ENCODE measurements around the gene MRRF. TPM values are rescaled to one million over a fixed set of nuclear protein-coding genes. Genes with fewer than 3 reads are reported as not detected.

Gene MRRF
- total RNA-seq, 4 donors from 2014 or later: 23.5 to 44.7 (median 38.9) TPM

DNA sequence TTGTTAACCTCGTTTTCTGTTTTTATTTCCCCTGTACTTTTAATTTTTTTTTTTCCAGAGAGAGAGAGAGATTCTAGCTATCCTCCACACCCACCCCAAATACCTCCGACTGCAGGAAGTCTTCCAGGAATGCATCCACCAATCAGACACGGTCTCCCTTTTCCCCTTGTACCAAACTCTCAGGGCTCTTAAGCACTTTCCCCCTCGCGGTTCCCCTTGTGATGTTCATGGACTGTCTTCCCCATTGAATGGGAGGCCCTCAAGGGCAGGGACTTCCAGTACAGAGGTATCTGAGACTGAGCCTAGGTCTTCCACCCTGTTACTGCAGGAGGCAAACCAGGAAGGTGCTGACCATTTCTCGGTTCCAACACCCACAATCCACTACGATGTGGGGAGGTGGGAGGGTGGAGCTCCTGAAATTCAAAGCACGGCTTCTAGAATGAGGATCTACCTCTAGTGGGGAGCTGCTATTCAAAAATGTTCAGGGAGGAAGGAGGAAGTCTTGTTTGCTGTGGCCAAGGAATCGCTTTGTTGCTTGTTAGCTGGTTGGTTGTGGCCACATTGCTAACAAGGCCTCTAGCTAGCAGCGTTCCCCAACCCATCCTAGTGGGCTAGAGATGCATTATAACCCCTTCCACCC is 68.6 kb downstream of the MRRF start:
- Histone ChIP-seq H3K9me3 (no peaks in the 10 kb centered on the region), H3K4me1 (no peaks in the 10 kb centered on the region), H3K4me3 (no peak overlapping the region), H3K27ac (no peak overlapping the region), H3K36me3 (no peaks in the 10 kb centered on the region), H3K27me3 (no peaks in the 10 kb centered on the region)
- intact Hi-C loops (cut with DNase I; ENCODE audit: low total_unique reads): no loop called here
- no peak for TF ChIP-seq POLR2A (IDR thresholded peaks at IDR 0.05)
- no peak for TF ChIP-seq CTCF (IDR thresholded peaks at IDR 0.05)
- no peak for DNase-seq

GRCh38 chr9:122334916-122335315 is 70.2 kb downstream of the MRRF start:
- H3K4me1 ChIP-seq: no peaks in the 10 kb centered on the region
- H3K9me3 ChIP-seq: no peaks in the 10 kb centered on the region
- H3K4me3 ChIP-seq: no peak overlapping the region
- intact Hi-C loops (cut with DNase I; ENCODE audit: low total_unique reads): no loop called here
- H3K36me3 ChIP-seq: no peaks in the 10 kb centered on the region
- TF ChIP-seq CTCF (IDR thresholded peaks at IDR 0.05) (no peak), POLR2A (IDR thresholded peaks at IDR 0.05) (no peak)
- H3K27ac ChIP-seq: no peak overlapping the region
- H3K27me3 ChIP-seq: no peaks in the 10 kb centered on the region
- no peak for DNase-seq

- intact Hi-C loops (cut with DNase I; ENCODE audit: low total_unique reads): no loop called here
These were observed 71.5 kb downstream of the MRRF start for GRCh38 chr9:122336189-122336588.

DNA sequence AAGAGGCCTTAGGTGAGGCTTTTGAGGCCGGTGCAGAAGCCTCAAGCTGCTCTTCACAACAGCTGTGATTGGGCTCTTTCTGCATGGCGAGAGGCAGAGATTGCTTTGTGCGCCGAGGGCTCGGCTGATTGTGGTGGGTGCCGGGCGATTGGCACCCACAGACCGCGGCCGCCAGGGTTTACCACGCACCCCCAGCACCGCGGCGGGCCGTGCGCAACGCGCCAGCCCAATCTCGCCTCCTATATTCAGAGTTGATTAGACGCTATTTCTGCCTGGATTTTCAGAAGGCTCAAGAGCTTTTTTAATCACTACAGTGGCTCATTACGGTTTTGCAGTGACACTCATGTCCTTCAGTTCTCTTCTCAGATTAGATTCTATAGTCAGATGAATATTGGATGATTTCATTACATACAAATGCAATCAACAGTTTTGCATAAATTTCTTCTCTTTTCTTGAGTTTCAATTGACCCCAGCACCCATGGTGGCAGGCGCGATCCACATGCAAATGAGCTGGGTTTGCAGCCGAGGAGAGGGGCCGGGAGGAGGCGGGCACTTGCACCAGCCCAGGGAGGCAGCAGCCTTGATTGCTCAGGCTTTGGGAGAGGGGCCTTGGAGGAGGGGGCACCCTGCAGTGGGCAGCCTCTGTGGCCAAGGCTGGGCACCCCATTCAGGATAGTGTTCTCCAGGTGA is 72.3 kb downstream of the MRRF start:
- TF ChIP-seq POLR2A (IDR thresholded peaks at IDR 0.05) (no peak), CTCF (IDR thresholded peaks at IDR 0.05) (no peak)
- intact Hi-C loops (cut with DNase I; ENCODE audit: low total_unique reads): no loop called here

More at GRCh38 chr9:122336189-122336588, 71.5 kb downstream of the MRRF start:
- Histone ChIP-seq H3K27me3 (no peaks in the 10 kb centered on the region), H3K27ac (no peak overlapping the region), H3K4me1 (no peaks in the 10 kb centered on the region), H3K36me3 (no peaks in the 10 kb centered on the region), H3K9me3 (no peaks in the 10 kb centered on the region), H3K4me3 (no peak overlapping the region)
- TF ChIP-seq CTCF (IDR thresholded peaks at IDR 0.05) (no peak), POLR2A (IDR thresholded peaks at IDR 0.05) (no peak)
- DNase-seq: no peak

GRCh38 chr9:122337556-122337929 is 72.9 kb downstream of the MRRF start:
- intact Hi-C loops (cut with DNase I; ENCODE audit: low total_unique reads): no loop called here
- H3K4me3 ChIP-seq: no peak overlapping the region
- no peaks in the 10 kb centered on the region for H3K27me3 ChIP-seq
- no peaks in the 10 kb centered on the region for H3K4me1 ChIP-seq
- no peak overlapping the region for H3K27ac ChIP-seq
- no peaks in the 10 kb centered on the region for H3K36me3 ChIP-seq
- no peaks in the 10 kb centered on the region for H3K9me3 ChIP-seq
- no peak for DNase-seq
- no peak for TF ChIP-seq POLR2A (IDR thresholded peaks at IDR 0.05)
- no peak for TF ChIP-seq CTCF (IDR thresholded peaks at IDR 0.05)

More for the DNA sequence above, 72.3 kb downstream of the MRRF start:
- H3K36me3 ChIP-seq: no peaks in the 10 kb centered on the region
- no peaks in the 10 kb centered on the region for H3K27me3 ChIP-seq
- H3K27ac ChIP-seq: no peak overlapping the region
- DNase-seq: no peak
- H3K9me3 ChIP-seq: no peaks in the 10 kb centered on the region
- no peaks in the 10 kb centered on the region for H3K4me1 ChIP-seq
- no peak overlapping the region for H3K4me3 ChIP-seq

Measured in uterus (tissue), 4 donors.